Measurements from ENCODE around the gene CADM1.

CADM1 gene

GRCh38 chr11:115504276-115505158 lies at the start of gene CADM1:
TSS of gene CADM1 (minus strand) at chr11:115504415.
- peak; percentile 79 for ATAC-seq

GRCh38 chr11:115552773-115553438 lies 48.7 kb upstream of the CADM1 start:
- ATAC-seq (no peak), DNase-seq (no peak)

More at GRCh38 chr11:115504276-115505158, at the start of gene CADM1:
- peak; percentile 73 for DNase-seq

GRCh38 chr11:115552151-115552772 lies 48.0 kb upstream of the CADM1 start:
- no peak for DNase-seq
- ATAC-seq: no peak

- no peak for ATAC-seq
- no peak for DNase-seq
These were observed 46.3 kb upstream of the CADM1 start for GRCh38 chr11:115550291-115551059.

- ATAC-seq: no peak
These were observed 44.8 kb upstream of the CADM1 start for GRCh38 chr11:115548878-115549528.

GRCh38 chr11:115545581-115546210 lies 41.5 kb upstream of the CADM1 start:
- ATAC-seq (no peak), DNase-seq (no peak)

More at GRCh38 chr11:115548878-115549528, 44.8 kb upstream of the CADM1 start:
- no peak for DNase-seq

- no peak for ATAC-seq
- DNase-seq: no peak
These were observed 40.3 kb upstream of the CADM1 start for GRCh38 chr11:115544422-115544948.

- DNase-seq (no peak), ATAC-seq (no peak)
These were observed 37.3 kb upstream of the CADM1 start for GRCh38 chr11:115541518-115541917.

- DNase-seq (no peak), ATAC-seq (no peak)
These were observed 35.6 kb upstream of the CADM1 start for GRCh38 chr11:115539844-115540243.

- no peak for ATAC-seq
- no peak for DNase-seq
These were observed 31.6 kb upstream of the CADM1 start for GRCh38 chr11:115535781-115536180.

GRCh38 chr11:115530752-115531151 lies 26.5 kb upstream of the CADM1 start:
- DNase-seq (no peak), ATAC-seq (no peak)

GRCh38 chr11:115528225-115528624 lies 24.0 kb upstream of the CADM1 start:
- ATAC-seq (no peak), DNase-seq (no peak)

GRCh38 chr11:115527534-115528125 lies 23.4 kb upstream of the CADM1 start:
- ATAC-seq: no peak
- no peak for DNase-seq

GRCh38 chr11:115525531-115526006 lies 21.4 kb upstream of the CADM1 start:
- ATAC-seq: no peak
- no peak for DNase-seq

- no peak for DNase-seq
- ATAC-seq: no peak
These were observed 20.4 kb upstream of the CADM1 start for GRCh38 chr11:115524572-115524971.

GRCh38 chr11:115523727-115524399 lies 19.6 kb upstream of the CADM1 start:
- ATAC-seq: no peak
- DNase-seq: no peak

- no peak for DNase-seq
These were observed 18.1 kb upstream of the CADM1 start for GRCh38 chr11:115522302-115522701.

GRCh38 chr11:115521825-115522224 lies 17.6 kb upstream of the CADM1 start:
- DNase-seq: no peak
- no peak for ATAC-seq

More at GRCh38 chr11:115522302-115522701, 18.1 kb upstream of the CADM1 start:
- ATAC-seq: no peak

- DNase-seq: no peak
- no peak for ATAC-seq
These were observed 14.9 kb upstream of the CADM1 start for GRCh38 chr11:115518983-115519628.
